Measurements from ENCODE around the gene CEP44.
A peak's percentile ranks its signal among the peaks of the same experiment; 100 is the strongest.

The CEP44 gene

DNA sequence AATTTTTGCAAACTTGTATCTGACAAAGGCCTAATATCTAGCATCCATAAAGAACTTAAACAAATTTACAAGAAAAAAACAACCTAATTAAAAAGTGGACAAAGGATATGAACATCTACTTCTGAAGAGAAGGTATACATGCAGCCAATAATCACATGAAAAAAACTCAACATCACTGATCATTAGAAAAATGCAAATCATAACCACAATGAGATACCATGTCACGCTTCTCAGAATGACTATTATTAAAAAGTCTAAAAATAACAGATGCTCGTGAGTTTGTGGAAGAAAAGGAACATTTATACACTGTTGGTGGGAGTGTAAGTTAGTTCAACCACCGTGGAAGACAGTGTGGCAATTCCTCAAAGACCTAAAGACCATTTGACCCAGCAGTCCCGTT lies 24.0 kb downstream of the CEP44 start:
- no peak for DNase-seq (ENCODE audit: low read depth)
- no peak overlapping the region for H3K4me3 ChIP-seq (ENCODE audit: low read depth, low read length)
- no peak for TF ChIP-seq MYC (IDR thresholded peaks at IDR 0.05; ENCODE audit: low read depth, low read length)

- no peak for DNase-seq (ENCODE audit: low read depth)
- no peak overlapping the region for H3K4me3 ChIP-seq (ENCODE audit: low read depth, low read length)
- no peak for TF ChIP-seq POLR2A (IDR thresholded peaks at IDR 0.05; ENCODE audit: extremely low read depth, insufficient read length)
- TF ChIP-seq, protein P1, sequence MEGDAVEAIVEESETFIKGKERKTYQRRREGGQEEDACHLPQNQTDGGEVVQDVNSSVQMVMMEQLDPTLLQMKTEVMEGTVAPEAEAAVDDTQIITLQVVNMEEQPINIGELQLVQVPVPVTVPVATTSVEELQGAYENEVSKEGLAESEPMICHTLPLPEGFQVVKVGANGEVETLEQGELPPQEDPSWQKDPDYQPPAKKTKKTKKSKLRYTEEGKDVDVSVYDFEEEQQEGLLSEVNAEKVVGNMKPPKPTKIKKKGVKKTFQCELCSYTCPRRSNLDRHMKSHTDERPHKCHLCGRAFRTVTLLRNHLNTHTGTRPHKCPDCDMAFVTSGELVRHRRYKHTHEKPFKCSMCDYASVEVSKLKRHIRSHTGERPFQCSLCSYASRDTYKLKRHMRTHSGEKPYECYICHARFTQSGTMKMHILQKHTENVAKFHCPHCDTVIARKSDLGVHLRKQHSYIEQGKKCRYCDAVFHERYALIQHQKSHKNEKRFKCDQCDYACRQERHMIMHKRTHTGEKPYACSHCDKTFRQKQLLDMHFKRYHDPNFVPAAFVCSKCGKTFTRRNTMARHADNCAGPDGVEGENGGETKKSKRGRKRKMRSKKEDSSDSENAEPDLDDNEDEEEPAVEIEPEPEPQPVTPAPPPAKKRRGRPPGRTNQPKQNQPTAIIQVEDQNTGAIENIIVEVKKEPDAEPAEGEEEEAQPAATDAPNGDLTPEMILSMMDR (IDR thresholded peaks at IDR 0.05; ENCODE audit: low read depth, low read length), result no peak
Observed at GRCh38 chr4:174312993-174313392, 29.3 kb downstream of the CEP44 start.

DNA sequence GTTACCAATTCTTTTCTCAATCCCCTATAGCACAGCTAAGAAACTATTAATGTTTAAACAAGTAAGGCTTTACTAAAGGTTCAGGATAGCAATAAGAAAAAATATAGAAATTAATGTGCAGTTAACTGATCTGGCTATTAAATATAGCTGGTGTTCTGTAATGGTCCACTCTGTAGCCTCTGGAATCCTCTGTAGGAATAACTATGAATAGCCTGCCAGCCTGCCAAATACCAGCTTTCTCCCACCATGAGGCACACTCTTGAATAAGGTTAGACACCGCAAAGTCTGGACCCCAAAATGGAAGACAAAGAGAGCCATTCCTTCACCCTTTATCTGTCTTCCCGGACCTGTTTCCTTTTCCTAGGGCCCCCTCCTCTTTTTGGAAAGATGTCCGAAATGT lies 30.6 kb downstream of the CEP44 start:
- DNase-seq (ENCODE audit: low read depth), result no peak

DNA sequence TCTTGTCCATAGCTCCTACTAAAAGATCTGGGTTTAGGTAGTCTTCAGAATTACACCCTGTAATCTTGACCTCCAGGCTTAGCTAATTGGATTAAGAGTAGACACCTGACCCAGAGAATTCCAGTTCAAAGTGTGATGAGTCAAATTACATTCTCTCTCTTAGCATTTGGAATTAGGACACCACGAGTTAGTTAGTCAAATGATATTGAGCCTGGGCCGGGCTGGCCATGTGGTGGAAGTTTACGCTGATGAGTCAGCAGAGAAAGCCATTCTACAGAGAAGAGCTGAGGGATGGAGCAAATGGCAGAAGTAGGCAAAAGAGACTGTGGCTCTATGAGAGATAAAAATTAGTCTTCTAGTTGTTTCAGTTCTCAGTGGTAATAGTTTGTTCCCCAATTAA lies 31.1 kb downstream of the CEP44 start:
- no peak overlapping the region for H3K4me3 ChIP-seq (ENCODE audit: low read depth, low read length)
- peak; percentile 32 for DNase-seq (ENCODE audit: low read depth)
- TF ChIP-seq, protein P1 (IDR thresholded peaks at IDR 0.05; ENCODE audit: low read depth, low read length), result no peak
- TF ChIP-seq MAX (IDR thresholded peaks at IDR 0.05; ENCODE audit: low read depth, low read length) (no peak), POLR2A (IDR thresholded peaks at IDR 0.05; ENCODE audit: extremely low read depth, insufficient read length) (no peak), MYC (IDR thresholded peaks at IDR 0.05; ENCODE audit: low read depth, low read length) (no peak)

More for the DNA sequence above, 30.6 kb downstream of the CEP44 start:
- TF ChIP-seq MAX (IDR thresholded peaks at IDR 0.05; ENCODE audit: low read depth, low read length) (no peak), POLR2A (IDR thresholded peaks at IDR 0.05; ENCODE audit: extremely low read depth, insufficient read length) (no peak), MYC (IDR thresholded peaks at IDR 0.05; ENCODE audit: low read depth, low read length) (no peak)
- TF ChIP-seq, protein P1 (IDR thresholded peaks at IDR 0.05; ENCODE audit: low read depth, low read length), result no peak
- no peak overlapping the region for H3K4me3 ChIP-seq (ENCODE audit: low read depth, low read length)

- no peak overlapping the region for H3K4me3 ChIP-seq (ENCODE audit: low read depth, low read length)
- no peak for DNase-seq (ENCODE audit: low read depth)
Observed at GRCh38 chr4:174316546-174316945, 32.8 kb downstream of the CEP44 start.

GRCh38 chr4:174316954-174317353 lies 33.2 kb downstream of the CEP44 start:
- DNase-seq (ENCODE audit: low read depth), result no peak
- H3K4me3 ChIP-seq (ENCODE audit: low read depth, low read length), result no peak overlapping the region
- TF ChIP-seq MYC (IDR thresholded peaks at IDR 0.05; ENCODE audit: low read depth, low read length), result no peak
- TF ChIP-seq POLR2A (IDR thresholded peaks at IDR 0.05; ENCODE audit: extremely low read depth, insufficient read length), result no peak
- no peak for TF ChIP-seq MAX (IDR thresholded peaks at IDR 0.05; ENCODE audit: low read depth, low read length)
- TF ChIP-seq, protein P1 (IDR thresholded peaks at IDR 0.05; ENCODE audit: low read depth, low read length), result no peak

More at GRCh38 chr4:174316546-174316945, 32.8 kb downstream of the CEP44 start:
- no peak for TF ChIP-seq MAX (IDR thresholded peaks at IDR 0.05; ENCODE audit: low read depth, low read length)
- TF ChIP-seq POLR2A (IDR thresholded peaks at IDR 0.05; ENCODE audit: extremely low read depth, insufficient read length), result no peak

GRCh38 chr4:174317531-174317930 lies 33.8 kb downstream of the CEP44 start:
- no peak overlapping the region for H3K4me3 ChIP-seq (ENCODE audit: low read depth, low read length)
- no peak for TF ChIP-seq MYC (IDR thresholded peaks at IDR 0.05; ENCODE audit: low read depth, low read length)
- no peak for TF ChIP-seq MAX (IDR thresholded peaks at IDR 0.05; ENCODE audit: low read depth, low read length)
- TF ChIP-seq, protein P1 (IDR thresholded peaks at IDR 0.05; ENCODE audit: low read depth, low read length), result no peak
- no peak for TF ChIP-seq POLR2A (IDR thresholded peaks at IDR 0.05; ENCODE audit: extremely low read depth, insufficient read length)
- no peak for DNase-seq (ENCODE audit: low read depth)

Measured in NB4 (cell line).